Measurements from ENCODE around the gene AACS. TPM values are rescaled to one million over a fixed set of nuclear protein-coding genes. Genes with fewer than 3 reads are reported as not detected.

Gene AACS, protein sequence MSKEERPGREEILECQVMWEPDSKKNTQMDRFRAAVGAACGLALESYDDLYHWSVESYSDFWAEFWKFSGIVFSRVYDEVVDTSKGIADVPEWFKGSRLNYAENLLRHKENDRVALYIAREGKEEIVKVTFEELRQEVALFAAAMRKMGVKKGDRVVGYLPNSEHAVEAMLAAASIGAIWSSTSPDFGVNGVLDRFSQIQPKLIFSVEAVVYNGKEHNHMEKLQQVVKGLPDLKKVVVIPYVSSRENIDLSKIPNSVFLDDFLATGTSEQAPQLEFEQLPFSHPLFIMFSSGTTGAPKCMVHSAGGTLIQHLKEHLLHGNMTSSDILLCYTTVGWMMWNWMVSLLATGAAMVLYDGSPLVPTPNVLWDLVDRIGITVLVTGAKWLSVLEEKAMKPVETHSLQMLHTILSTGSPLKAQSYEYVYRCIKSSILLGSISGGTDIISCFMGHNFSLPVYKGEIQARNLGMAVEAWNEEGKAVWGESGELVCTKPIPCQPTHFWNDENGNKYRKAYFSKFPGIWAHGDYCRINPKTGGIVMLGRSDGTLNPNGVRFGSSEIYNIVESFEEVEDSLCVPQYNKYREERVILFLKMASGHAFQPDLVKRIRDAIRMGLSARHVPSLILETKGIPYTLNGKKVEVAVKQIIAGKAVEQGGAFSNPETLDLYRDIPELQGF
- 11.4 and 27.2 TPM in 2 replicates for total RNA-seq

DNA sequence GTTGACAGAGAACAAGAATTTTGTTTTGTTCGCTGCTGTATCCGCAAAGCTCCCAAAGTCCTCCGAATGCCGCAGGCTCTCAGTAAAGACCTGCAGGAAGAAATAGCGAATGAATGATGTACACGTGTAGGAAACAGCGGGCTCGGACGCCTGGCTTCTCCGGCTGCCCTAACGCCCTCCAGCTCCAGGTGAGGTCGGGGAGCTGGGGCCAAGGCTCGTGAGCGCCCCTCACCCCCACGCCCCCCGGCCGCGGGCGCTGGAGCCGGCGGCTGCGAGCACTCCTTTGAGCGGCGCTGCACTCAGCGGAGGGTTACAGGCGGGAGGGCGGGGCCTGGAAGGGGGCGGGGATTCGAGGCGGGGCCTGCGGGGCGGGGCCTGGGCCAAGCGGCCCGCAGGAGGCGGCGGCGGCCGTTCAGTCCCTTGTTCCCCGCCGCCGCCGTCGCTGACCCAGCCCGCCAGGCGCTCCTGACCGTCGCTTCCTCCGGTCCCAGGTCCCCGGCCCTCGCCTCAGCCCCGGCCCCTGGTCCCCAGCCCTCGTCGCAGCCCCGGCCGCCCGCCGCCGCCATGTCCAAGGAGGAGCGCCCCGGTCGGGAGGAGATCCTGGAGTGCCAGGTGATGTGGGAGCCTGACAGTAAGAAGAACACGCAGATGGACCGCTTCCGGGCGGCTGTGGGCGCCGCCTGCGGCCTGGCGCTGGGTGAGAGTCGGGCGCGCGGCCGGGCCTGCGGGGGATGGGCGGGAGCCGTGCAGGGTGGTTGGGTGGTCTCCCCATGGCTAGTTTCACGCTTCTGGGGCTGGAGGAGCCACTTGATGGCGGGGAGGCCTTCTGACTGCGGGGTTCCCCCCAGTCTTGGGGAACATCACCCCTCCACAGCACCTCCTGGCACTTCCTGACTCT, at the start of gene AACS:
Gene AACS, plus strand, starts transcription at position 415 of the 898 bp plus-strand sequence. Its CDS starts 150 bp downstream, at position 565.

DNA sequence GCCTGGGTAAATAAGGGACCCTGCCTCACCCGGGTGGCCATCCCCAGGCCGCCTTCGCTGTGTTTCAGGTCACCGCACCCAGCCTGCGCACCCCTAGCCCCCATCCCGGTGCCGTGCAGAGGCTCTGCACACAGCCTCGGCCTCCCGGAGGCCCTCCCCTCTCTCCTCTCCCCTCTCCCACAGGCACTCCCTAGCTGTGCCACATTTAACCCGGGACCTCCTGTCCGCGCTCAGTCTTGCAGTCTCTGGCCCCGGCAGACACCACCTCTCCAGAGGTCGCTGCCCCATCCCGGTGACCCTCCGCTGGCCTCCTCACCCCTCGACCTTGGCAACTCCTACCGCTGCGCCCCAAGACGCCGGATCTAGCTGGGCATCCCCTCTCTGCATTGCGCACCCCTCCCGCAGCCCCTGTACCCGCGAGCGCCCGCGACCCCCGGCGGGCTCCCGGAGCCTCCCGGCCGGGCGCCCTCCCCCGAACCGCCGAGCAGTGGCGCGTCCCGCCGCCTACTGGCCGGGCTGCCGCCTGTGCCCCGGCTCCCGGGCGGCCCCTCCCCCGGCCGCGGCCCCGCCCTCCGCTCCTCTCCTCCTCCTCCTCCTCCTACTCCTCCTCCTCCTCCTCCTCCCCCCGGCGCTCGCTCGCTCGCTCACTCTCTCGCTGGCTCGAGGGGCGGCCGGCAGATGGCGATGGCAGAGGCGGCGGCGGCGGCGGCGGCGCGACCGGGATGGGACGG, 120.7 kb downstream of the AACS start, which contains the start of gene TMEM132B:
Gene TMEM132B, plus strand, starts transcription at position 647 of the 731 bp plus-strand sequence.

Other genes starting within 250 kb of the AACS start
- 33.3 and 56.7 TPM in 2 replicates for gene SCARB1, start 201.6 kb upstream of the AACS start, total RNA-seq
- gene UBC, start 150.8 kb upstream of the AACS start, total RNA-seq: 835 and 955 TPM in 2 replicates
- 9.5 and 17.4 TPM in 2 replicates for gene DHX37, start 76.3 kb upstream of the AACS start, total RNA-seq
- gene BRI3BP, start 71.8 kb upstream of the AACS start, total RNA-seq: 1.6 and 2.2 TPM in 2 replicates
- gene TMEM132B, start 121.0 kb downstream of the AACS start, total RNA-seq: 0.43 and 1.5 TPM in 2 replicates